ENCODE measurements around the gene GTF3C1. TPM values are rescaled to one million over a fixed set of nuclear protein-coding genes. Genes with fewer than 3 reads are reported as not detected.
"Not testable (repeated sequence)": the region's sequence is repeated elsewhere in the genome, so short reads cannot be mapped to it uniquely, and the experiment has no call there.

Gene GTF3C1
- total and polyA plus RNA-seq, 10 donors: 28.8 to 68.6 (median 57.1) TPM

DNA sequence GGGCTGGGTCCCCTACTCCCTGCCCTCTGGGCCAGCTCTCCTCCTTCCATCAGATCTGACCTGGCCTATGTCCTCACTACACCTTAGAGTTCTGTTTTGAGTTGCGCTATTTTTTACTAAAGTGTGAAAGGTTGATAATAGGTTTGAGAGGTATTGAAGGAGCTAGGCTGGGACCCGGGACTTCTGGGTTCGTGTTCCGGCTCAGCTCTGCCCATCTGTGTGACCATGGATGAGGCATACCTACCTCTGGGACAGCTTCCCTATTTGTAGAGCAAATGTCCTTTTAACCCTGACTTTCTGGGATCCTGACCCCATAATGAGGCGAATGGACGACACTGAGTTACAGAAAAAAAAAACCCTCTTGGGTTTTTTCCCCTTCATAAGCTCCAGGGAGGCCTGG lies 111.8 kb downstream of the GTF3C1 start:
- no peak for DNase-seq
- no peak overlapping the region for H3K4me3 ChIP-seq
- WGBS, 5 donors: 90 to 95% (median 94%) methylated on average over 6 of the region's 6 CpGs
- no peaks in the 10 kb centered on the region for H3K9me3 ChIP-seq
- H3K27me3 ChIP-seq (replicated peaks in 1 of 7): no peaks in the 10 kb centered on the region
- peaks cover 0 to 88% (median 12%) of the 10 kb centered on the region in 6 donors for H3K36me3 ChIP-seq
- H3K4me1 ChIP-seq: peaks cover 0 to 17% (median 5%) of the 10 kb centered on the region in 6 donors
- H3K27ac ChIP-seq: no peak overlapping the region
- intact Hi-C loops (cut with DNase I; ENCODE audit: low total_unique reads): no loop called here
- TF ChIP-seq POLR2AphosphoS5 (IDR thresholded peaks at IDR 0.05) (no peak), POLR2A (IDR thresholded peaks at IDR 0.05) (no peak)
- TF ChIP-seq, protein P1, sequence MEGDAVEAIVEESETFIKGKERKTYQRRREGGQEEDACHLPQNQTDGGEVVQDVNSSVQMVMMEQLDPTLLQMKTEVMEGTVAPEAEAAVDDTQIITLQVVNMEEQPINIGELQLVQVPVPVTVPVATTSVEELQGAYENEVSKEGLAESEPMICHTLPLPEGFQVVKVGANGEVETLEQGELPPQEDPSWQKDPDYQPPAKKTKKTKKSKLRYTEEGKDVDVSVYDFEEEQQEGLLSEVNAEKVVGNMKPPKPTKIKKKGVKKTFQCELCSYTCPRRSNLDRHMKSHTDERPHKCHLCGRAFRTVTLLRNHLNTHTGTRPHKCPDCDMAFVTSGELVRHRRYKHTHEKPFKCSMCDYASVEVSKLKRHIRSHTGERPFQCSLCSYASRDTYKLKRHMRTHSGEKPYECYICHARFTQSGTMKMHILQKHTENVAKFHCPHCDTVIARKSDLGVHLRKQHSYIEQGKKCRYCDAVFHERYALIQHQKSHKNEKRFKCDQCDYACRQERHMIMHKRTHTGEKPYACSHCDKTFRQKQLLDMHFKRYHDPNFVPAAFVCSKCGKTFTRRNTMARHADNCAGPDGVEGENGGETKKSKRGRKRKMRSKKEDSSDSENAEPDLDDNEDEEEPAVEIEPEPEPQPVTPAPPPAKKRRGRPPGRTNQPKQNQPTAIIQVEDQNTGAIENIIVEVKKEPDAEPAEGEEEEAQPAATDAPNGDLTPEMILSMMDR (IDR thresholded peaks at IDR 0.05 in 8 of 11, conservative IDR thresholded peaks at IDR 0.05 in 3 of 11): no peak

DNA sequence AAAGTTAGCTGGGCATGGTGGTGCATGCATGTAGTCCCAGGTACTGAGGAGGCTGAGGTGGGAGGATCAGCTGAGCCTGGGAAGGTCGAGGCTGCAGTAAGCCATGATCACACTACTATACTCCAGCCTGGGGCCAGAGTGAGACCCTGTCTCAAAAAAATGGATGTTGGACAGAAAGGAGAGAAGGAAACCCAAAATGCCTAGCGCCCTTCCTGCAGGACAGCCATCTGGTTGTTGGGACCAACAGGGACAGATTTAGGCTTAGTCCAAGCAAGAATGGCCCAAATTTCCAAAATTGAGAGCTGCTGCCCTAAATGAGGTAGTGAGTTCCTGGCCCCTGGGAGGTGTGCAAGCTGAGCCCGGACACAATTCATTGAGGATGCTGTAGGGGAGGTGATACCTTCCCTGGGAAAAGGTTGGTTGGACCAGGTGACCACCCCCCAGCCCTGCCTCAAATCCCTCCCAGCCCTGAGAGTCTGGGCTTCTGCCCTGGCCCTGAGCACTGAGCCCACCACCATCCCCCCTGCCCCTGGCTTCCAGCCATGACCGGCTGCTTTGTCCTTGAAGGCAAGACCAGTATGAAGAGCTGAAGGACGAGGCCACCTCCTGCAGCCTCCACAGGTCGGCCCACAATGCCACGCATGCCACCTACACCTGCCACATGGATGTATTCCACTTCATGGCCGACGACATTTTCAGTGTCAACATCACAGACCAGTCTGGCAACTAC lies 112.6 kb downstream of the GTF3C1 start:
- 87 to 94% (median 93%) methylated on average over 9 of the region's 9 CpGs for WGBS, 5 donors
- peaks cover 0 to 79% (median 12%) of the 10 kb centered on the region in 6 donors for H3K36me3 ChIP-seq
- DNase-seq: peak; percentile 52
- H3K27me3 ChIP-seq (replicated peaks in 1 of 7): peaks cover 0 to 8% (median 0%) of the 10 kb centered on the region in 7 donors
- no peak overlapping the region for H3K27ac ChIP-seq
- peaks cover 0 to 20% (median 7%) of the 10 kb centered on the region in 6 donors for H3K4me1 ChIP-seq
- no peak for TF ChIP-seq POLR2AphosphoS5 (IDR thresholded peaks at IDR 0.05)
- no peak for TF ChIP-seq POLR2A (IDR thresholded peaks at IDR 0.05)
- TF ChIP-seq, protein P1 (IDR thresholded peaks at IDR 0.05 in 8 of 11, conservative IDR thresholded peaks at IDR 0.05 in 3 of 11): no peak
- no peaks in the 10 kb centered on the region for H3K9me3 ChIP-seq
- H3K4me3 ChIP-seq: no peak overlapping the region
- intact Hi-C loops (cut with DNase I; ENCODE audit: low total_unique reads): no loop called here

DNA sequence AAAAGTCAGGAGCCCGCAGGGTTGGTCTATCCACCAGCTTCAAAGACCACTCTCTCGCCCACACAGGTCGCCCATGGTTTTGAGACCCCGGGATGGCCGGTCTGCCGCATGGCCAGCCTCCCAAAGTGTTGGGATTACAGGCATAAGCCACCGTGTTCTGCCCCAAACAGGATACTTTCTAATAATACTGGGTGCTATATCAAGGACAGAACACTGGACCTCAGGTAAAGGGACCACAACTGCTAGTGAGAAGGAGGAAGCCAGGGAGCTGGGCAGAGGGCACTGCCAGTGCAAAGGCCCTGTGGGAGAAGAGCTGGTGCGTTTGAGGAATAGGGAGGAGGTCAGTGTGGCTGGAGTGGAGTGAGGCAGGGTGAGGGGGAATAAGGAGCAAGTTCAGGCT lies 113.6 kb downstream of the GTF3C1 start:
- Histone ChIP-seq H3K9me3 (no peaks in the 10 kb centered on the region), H3K4me1 (peaks cover 0 to 27% (median 9%) of the 10 kb centered on the region in 6 donors), H3K4me3 (no peak overlapping the region), H3K27me3 (replicated peaks in 1 of 7) (peaks cover 0 to 14% (median 0%) of the 10 kb centered on the region in 7 donors), H3K27ac (no peak overlapping the region), H3K36me3 (peaks cover 0 to 79% (median 12%) of the 10 kb centered on the region in 6 donors)
- peak; percentile 47 for DNase-seq
- TF ChIP-seq POLR2AphosphoS5 (IDR thresholded peaks at IDR 0.05): no peak
- TF ChIP-seq, protein P1 (IDR thresholded peaks at IDR 0.05 in 8 of 11, conservative IDR thresholded peaks at IDR 0.05 in 3 of 11): no peak
- TF ChIP-seq POLR2A (IDR thresholded peaks at IDR 0.05): no peak
- WGBS, 5 donors: 95 to 100% (median 96%) methylated on average over 8 of the region's 8 CpGs
- intact Hi-C loops (cut with DNase I; ENCODE audit: low total_unique reads): no loop called here

DNA sequence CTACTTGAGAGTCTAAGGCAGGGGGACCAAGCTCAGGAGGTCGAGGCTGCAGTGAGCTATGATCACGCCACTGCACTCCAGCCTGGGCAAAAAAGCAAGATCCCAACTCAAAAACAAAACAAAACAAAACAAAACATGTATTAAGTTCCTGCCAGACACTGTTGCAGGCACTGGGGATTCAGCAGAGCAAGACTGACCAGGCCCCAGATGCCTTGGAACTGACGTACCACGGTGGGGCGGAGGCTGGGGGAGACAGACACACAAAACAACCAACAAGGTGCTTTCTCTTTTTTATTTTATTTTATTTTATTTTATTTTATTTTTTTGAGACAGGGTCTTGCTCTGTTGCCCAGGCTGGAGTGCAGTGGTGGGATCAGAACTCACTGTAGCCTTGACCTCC lies 114.6 kb downstream of the GTF3C1 start:
- DNase-seq; H3K27ac ChIP-seq; H3K9me3 ChIP-seq; intact Hi-C loops (cut with DNase I; ENCODE audit: low total_unique reads); H3K4me3 ChIP-seq: not testable (repeated sequence)
- H3K36me3 ChIP-seq: peaks cover 0 to 76% (median 12%) of the 10 kb centered on the region in 6 donors
- peaks cover 0 to 36% (median 16%) of the 10 kb centered on the region in 6 donors for H3K4me1 ChIP-seq
- peaks cover 0 to 23% (median 0%) of the 10 kb centered on the region in 7 donors for H3K27me3 ChIP-seq (replicated peaks in 1 of 7)
- WGBS, 5 donors: 93 to 97% (median 94%) methylated on average over 5 of the region's 5 CpGs
